HAP-1 (cell line): ENCODE measurements around the gene SEPTIN14.
"Not testable (repeated sequence)": the region's sequence is repeated elsewhere in the genome, so short reads cannot be mapped to it uniquely, and the experiment has no call there.

Source experiments
- DNase-seq, 2 experiments: peaks; one replicate each; pipeline ENCODE4 v3.0.0-alpha.2; 2016 to 2020; ENCODE audit warnings: low spot score in 2 of 2
- H3K27me3 ChIP-seq: fragments of 250-450 bp; sonication (Bioruptor Pico); 2 replicates; pipeline ENCODE4 v1.5.1; 2020; ENCODE audit warnings: low read depth, mild to moderate bottlenecking, moderate library complexity
- H3K36me3 ChIP-seq: fragments of 250-450 bp; sonication (Bioruptor Pico); replicated peaks from 2 replicates; pipeline ENCODE4 v1.5.1; 2020; ENCODE audit warnings: mild to moderate bottlenecking
- H3K4me1 ChIP-seq: fragments of 250-450 bp; sonication (Bioruptor Pico); 2 replicates; pipeline ENCODE4 v1.5.1; 2020; ENCODE audit warnings: mild to moderate bottlenecking
- H3K4me3 ChIP-seq: fragments of 250-450 bp; sonication (Bioruptor Pico); 2 replicates; pipeline ENCODE4 v1.5.1; 2020; ENCODE audit warnings: mild to moderate bottlenecking, moderate library complexity
- H3K9me3 ChIP-seq: fragments of 250-450 bp; sonication (Bioruptor Pico); 2 replicates; pipeline ENCODE4 v1.5.1; 2020; ENCODE audit warnings: mild to moderate bottlenecking, moderate library complexity
- in situ Hi-C: fragments of 300-500 bp; cut with MboI; formaldehyde crosslinking; loops from 3 replicates; pipeline ENCODE4 v1.14.3; 2020; ENCODE audit warnings: low sequenced_read_pairs, inconsistent platforms, mixed read lengths

Gene SEPTIN14

DNA sequence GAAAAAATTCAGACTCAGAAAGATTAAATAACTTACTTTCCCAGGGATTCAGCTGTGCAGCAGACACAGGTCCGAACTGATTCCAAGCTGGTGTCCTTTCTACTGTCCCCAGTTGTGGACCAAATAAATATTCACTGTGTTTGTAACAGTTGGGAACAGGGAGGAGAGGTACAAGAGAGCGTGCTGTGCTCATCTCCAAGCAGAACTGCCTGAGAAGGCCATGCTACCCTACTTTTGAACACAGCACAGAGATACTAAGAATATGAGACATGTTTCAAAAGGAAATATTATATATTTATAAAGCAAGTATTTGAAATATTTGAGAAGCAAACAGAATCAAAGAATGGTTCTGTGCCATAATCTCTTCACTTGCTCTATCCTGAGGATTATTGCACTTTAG, at the start of gene SEPTIN14:
TSS of gene SEPTIN14 (minus strand) at position 101 of the 400 bp plus-strand sequence. CDS start 756 bp downstream, outside the sequence.
- not testable (repeated sequence) for H3K4me3 ChIP-seq

DNA sequence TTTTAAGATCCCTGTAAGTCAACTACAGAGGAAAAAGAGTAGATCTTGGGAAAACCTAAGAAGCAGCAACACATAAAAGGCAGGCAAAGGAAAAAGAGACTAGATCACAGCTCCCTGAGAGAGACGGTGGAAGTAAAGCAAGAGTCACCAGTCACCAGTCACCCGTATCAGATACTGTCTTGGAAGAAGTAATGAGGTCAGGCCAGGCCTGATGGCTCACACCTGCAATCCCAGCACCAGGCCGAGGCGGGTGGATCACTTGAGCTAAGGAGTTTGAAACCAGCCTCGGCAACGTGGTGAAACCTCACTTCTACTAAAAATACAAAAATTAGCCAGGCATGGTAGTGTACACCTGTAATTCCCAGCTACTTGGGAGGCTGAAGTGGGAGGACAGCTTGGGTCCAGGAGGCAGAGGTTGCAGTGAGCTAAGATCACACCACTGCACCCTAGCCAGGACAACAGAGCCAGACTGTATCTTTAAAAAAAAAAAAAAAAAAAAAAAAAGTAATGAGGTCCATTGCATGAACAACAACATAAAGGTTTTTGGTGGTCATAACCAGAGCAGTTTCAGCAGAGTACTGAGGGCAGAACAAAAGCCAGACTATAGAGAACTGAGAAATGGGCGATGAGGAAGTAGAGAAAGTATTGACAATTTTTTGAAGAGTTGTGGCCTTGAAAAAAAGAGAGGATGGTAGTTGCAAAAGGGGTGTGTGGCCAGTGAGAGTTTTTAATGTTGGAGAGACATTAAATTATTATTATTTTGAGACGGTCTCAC, 41.6 kb upstream of the SEPTIN14 start:
- Histone ChIP-seq H3K36me3 (no peaks in the 10 kb centered on the region), H3K27me3 (no peaks in the 10 kb centered on the region), H3K9me3 (no peaks in the 10 kb centered on the region), H3K4me1 (no peaks in the 10 kb centered on the region), H3K4me3 (no peak overlapping the region)
- in situ Hi-C loops, result no loop called here
- no peak for DNase-seq

More for the DNA sequence above, at the start of gene SEPTIN14:
- H3K36me3 ChIP-seq, H3K4me1 ChIP-seq, H3K27me3 ChIP-seq, H3K9me3 ChIP-seq, DNase-seq, in situ Hi-C loops: not testable (repeated sequence)

DNA sequence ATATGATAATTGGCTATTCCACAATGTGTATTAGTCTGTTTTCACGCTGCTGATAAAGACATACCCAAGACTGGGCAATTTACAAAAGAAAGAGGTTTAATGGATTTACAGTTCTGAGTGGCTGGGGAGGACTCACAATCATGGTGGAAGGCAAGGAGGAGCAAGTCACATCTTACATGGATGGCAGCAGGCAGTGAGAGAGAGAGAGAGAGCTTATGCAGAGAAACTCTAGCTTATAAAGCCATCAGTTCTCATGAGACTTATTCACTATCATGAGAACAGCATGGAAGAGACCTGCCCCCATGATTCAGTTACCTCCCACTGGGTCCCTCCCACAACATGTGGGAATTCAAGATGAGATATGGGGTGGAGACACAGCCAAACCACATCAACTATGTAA, 38.5 kb upstream of the SEPTIN14 start:
- H3K9me3 ChIP-seq, H3K4me3 ChIP-seq, H3K36me3 ChIP-seq, H3K4me1 ChIP-seq, H3K27me3 ChIP-seq, in situ Hi-C loops, DNase-seq: not testable (repeated sequence)

DNA sequence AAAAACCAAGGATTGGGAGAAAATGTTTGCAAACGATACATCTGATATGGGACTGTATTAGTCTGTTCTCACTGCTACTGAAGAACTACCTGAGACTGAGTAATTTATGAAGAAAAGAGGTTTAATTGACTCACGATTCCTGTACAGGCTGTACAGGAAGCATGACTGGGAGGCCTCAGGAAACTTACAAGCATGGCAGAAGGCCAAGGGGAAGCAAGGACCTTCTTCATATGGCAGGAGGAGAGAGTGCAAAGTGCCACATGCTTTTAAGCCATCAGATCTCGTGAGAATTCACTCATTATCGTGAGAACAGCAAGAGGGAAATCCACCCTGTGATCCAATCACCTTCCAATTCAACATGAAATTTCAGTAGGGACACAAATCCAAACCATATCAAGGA, 35.7 kb upstream of the SEPTIN14 start:
- no peaks in the 10 kb centered on the region for H3K36me3 ChIP-seq
- no peaks in the 10 kb centered on the region for H3K4me1 ChIP-seq
- no peaks in the 10 kb centered on the region for H3K27me3 ChIP-seq
- DNase-seq, result no peak
- in situ Hi-C loops, result no loop called here
- H3K9me3 ChIP-seq, result no peaks in the 10 kb centered on the region
- no peak overlapping the region for H3K4me3 ChIP-seq

DNA sequence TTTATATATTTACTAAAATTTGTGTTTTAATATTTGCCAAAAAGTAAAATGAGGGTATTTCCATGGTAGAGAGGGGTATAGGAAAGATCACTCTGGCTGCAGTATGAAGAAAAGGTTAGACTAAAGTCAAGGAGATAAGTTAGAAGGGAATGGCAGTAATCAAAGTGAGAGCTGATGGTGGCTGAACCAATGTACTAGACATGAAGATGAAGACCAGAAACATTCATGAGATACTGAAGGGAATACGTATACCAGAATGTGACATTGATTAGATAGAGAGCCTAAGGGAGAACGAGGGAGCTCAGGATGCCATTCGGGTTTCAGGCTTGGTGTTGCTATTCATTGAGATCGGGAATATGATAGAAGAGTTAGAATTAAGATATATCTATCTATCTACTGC, 32.5 kb upstream of the SEPTIN14 start:
- in situ Hi-C loops, result no loop called here
- H3K9me3 ChIP-seq, result no peaks in the 10 kb centered on the region
- no peaks in the 10 kb centered on the region for H3K27me3 ChIP-seq
- H3K36me3 ChIP-seq, result no peaks in the 10 kb centered on the region
- H3K4me1 ChIP-seq, result no peaks in the 10 kb centered on the region
- H3K4me3 ChIP-seq, result no peak overlapping the region
- no peak for DNase-seq

DNA sequence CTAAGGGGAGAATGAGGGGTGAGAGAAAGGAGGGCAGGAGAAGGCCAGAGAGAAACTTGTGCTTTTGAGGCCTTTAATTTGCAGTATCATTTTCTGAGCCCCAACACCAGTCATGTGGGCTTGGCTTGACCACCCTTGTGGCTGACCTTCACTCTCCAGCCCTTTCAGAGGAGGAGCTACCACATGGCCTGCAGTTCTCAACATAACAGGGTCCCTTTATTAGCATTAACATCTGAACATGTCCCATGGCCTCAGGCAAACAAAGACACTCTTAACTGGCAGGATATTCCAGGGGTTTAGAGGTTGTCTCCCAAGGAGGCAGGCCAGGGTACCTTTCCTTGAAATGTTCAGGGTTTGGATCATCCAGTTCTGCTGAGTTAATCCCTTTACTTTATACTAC, 31.4 kb upstream of the SEPTIN14 start:
- no peaks in the 10 kb centered on the region for H3K9me3 ChIP-seq
- no peaks in the 10 kb centered on the region for H3K36me3 ChIP-seq
- H3K4me1 ChIP-seq, result no peaks in the 10 kb centered on the region
- H3K27me3 ChIP-seq, result no peaks in the 10 kb centered on the region
- in situ Hi-C loops, result no loop called here
- DNase-seq, result no peak
- no peak overlapping the region for H3K4me3 ChIP-seq

DNA sequence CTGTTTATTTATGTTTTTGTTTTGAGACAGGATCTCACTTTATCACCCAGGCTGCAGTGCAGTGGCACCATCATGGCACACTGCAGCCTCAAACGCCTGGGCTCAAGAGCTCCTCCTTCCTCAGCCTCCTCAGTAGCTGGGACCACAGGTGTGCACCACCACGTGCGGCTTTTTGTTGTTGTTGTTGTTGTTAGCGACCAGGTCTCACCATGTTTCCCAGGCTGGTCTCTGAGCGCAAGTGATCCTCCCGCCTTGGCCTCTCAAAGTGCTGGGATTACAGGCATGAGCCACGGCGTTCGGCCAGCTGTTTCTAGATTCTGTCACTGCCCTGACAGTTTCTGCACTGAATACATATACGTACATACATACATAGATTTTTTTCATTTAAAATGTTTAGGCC, 25.8 kb upstream of the SEPTIN14 start:
- H3K36me3 ChIP-seq, H3K27me3 ChIP-seq, DNase-seq, H3K9me3 ChIP-seq, in situ Hi-C loops, H3K4me1 ChIP-seq: not testable (repeated sequence)
- peak overlapping the region; percentile 35 for H3K4me3 ChIP-seq

DNA sequence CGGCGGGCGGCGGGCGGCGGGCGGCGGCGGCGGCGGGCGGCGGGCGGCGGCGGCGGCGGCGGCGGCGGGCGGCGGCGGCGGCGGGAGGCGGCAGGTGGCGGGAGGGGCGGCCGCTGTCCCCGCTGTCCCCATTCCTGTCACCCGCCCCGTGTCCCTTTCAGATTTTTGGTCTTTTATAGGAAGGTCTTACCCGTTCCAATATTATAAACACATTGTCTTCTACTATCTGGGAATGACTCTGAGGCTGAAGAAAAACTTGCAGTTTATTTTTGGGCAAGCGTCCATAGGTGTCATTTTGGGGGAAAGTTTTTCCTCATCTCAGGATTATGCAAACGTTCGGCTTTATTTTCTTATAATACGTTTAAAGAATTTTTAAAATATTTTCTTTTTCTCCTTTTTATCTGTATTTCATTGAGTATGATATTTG, 25.3 kb upstream of the SEPTIN14 start:
- no peak for DNase-seq
- Histone ChIP-seq H3K4me1 (no peaks in the 10 kb centered on the region; the same call in none of the 2 replicates), H3K36me3 (no peaks in the 10 kb centered on the region), H3K27me3 (no peaks in the 10 kb centered on the region), H3K4me3 (peak overlapping the region; percentile 35), H3K9me3 (no peaks in the 10 kb centered on the region)
- in situ Hi-C loops, result no loop called here

DNA sequence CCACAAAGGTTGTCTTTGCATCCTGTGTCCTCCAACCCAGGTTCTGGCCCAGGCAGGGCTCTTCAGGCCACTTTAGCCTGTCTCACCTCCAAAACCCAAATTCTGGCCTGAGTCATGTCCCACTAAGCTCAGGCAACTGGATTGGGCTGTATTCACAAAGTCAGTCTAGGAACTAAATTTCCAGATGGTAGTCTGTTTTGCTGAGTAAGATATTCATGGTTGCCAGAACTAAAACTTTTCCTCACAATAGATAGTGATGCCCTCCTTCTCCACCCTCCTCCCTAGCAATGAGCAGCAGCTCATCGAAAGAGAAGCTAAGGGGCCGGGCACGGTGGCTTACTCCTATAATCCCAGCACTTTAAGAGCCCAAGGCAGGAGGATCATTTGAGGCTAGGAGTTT, 21.8 kb upstream of the SEPTIN14 start:
- H3K36me3 ChIP-seq, result no peaks in the 10 kb centered on the region
- no peak overlapping the region for H3K4me3 ChIP-seq
- H3K27me3 ChIP-seq, result no peaks in the 10 kb centered on the region
- in situ Hi-C loops, result no loop called here
- H3K4me1 ChIP-seq, result no peaks in the 10 kb centered on the region; the same call in none of the 2 replicates
- no peak for DNase-seq
- H3K9me3 ChIP-seq, result no peaks in the 10 kb centered on the region

DNA sequence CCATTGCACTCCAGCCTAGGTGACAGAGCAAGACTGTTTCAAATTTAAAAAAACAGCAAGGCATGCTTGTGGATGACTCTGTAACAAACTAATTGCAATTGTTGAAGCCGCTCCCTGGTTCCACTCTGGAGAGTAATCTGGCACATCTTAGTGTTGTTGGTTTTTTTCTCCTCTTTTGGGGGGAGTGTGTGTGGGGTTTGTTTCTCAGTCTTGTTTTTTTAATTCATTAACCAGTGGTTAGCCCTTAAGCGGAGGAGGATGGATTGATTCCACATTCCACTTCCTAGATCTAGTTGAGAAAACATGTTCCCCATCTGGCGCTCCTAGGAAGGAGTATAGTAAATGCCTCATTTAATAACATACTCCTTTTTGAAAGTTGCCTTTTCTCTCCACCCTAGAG, 16.1 kb upstream of the SEPTIN14 start:
- Histone ChIP-seq H3K4me3 (no peak overlapping the region), H3K36me3 (no peaks in the 10 kb centered on the region), H3K4me1 (no peaks in the 10 kb centered on the region), H3K27me3 (no peaks in the 10 kb centered on the region), H3K9me3 (no peaks in the 10 kb centered on the region)
- no peak for DNase-seq
- in situ Hi-C loops, result no loop called here

DNA sequence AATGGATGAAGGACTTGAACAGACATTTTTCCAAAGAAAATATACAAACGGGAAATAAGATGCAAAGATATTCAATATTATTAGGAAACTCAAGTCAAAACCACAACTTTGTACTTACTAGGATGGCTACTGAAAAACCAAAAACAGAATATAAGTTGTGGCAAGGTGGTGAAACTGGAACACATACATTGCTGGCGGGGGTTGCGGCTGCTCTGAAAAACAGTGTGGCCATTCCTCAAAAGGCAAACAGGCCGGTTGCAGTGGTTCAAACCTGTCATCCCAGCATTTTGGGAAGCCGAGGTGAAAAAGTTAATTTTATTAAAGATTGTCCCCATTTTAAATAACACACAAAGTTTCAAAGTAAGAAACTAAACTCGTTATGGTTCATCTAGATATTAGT, 14.8 kb upstream of the SEPTIN14 start:
- H3K36me3 ChIP-seq, result no peaks in the 10 kb centered on the region
- no peak overlapping the region for H3K4me3 ChIP-seq
- H3K4me1 ChIP-seq, result no peaks in the 10 kb centered on the region
- H3K9me3 ChIP-seq, result no peaks in the 10 kb centered on the region
- in situ Hi-C loops, result no loop called here
- no peak for DNase-seq
- H3K27me3 ChIP-seq, result no peaks in the 10 kb centered on the region

DNA sequence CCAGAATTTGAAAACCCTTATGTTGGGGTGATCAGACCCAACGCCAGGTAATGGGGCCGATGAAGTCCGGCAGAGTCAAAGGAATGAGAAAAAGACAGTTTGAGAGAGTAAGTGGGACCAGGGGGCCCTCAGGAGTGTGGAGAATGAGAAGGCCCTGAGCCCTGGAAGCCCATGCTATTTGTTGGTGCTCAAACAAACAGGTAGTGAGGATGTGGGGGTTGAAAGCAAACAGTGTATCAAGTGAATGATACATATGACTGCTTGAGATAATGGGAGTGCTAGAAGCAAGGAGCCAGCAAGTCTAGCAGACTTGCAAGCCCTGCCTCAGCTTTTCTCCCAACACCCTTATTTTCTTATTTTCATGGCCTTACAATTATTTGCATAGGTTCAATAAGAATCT, 11.2 kb upstream of the SEPTIN14 start:
- Histone ChIP-seq H3K4me3 (no peak overlapping the region), H3K9me3 (no peaks in the 10 kb centered on the region), H3K27me3 (no peaks in the 10 kb centered on the region), H3K4me1 (no peaks in the 10 kb centered on the region), H3K36me3 (no peaks in the 10 kb centered on the region)
- DNase-seq, result no peak
- in situ Hi-C loops, result no loop called here

DNA sequence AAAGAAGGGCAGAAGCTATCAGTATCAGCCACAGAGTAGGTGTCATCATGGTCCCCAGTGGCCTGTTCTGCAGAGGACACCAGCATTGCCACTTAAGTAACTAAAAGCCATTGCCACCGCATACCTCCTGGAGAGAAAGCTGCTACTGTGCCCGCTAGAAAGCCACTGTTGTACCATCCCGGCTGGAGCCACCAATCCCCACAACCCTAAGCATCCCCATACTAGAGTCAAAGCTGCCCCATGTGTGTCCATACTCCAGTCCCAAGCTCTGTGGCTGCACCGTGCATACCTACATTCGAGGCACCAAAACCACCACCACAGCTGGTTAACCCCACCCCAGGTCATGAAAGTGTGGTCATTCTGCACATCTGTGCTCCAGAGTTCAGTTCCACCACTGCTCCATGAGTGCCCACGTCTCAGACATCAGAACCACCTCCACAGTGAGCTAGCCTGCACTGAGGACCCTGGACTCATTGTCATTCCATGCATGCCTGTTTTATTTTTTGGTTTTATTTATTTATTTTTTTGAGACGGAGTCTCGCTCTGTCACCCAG, 9.5 kb upstream of the SEPTIN14 start:
- Histone ChIP-seq H3K9me3 (no peaks in the 10 kb centered on the region), H3K36me3 (no peaks in the 10 kb centered on the region), H3K4me3 (no peak overlapping the region), H3K4me1 (no peaks in the 10 kb centered on the region), H3K27me3 (no peaks in the 10 kb centered on the region)
- in situ Hi-C loops, result no loop called here
- no peak for DNase-seq

DNA sequence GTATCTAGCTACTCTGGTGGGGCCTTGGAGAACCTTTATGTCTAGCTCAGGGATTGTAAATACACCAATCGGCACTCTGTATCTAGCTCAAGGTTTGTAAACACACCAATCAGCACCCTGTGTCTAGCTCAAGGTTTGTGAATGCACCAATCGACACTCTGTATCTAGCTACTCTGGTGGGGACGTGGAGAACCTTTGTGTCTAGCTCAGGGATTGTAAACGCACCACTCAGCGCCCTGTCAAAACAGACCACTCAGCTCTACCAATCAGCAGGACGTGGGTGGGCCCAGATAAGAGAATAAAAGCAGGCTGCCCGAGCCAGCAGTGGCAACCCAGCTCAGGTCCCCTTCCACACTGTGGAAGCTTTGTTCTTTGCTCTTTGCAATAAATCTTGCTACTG, 6.4 kb upstream of the SEPTIN14 start:
- H3K36me3 ChIP-seq, H3K9me3 ChIP-seq, H3K4me1 ChIP-seq, DNase-seq, in situ Hi-C loops, H3K27me3 ChIP-seq, H3K4me3 ChIP-seq: not testable (repeated sequence)

DNA sequence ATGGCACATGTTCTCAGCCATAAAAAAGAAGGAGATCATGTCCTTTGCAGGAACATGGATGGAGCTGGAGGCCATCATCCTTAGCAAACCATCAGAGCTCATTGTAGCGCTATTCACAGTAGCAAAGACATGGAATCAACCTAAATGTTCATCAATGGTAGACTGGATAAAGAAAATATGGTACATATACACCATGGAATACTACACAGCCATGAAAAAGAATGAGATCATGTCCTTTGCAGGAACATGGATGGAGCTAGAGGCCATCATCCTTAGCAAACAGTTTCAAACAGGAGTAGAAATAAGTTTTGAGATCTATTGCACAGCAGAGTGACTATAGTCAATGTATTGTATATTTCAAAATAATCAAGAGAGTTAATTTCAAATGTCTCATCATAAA, 17.4 kb downstream of the SEPTIN14 start:
- H3K4me3 ChIP-seq, H3K4me1 ChIP-seq, H3K27me3 ChIP-seq, H3K36me3 ChIP-seq, DNase-seq, H3K9me3 ChIP-seq, in situ Hi-C loops: not testable (repeated sequence)
